Cardiac fibroblast (primary cell): ENCODE results near the gene MAN2B2.

Experiments used
- DNase-seq, 2 donors: peaks; one replicate each; pipeline versions ENCODE4 v3.0.0 to v3.0.0-alpha.2; 2010; ENCODE audit warnings: low read depth in 2 of 2
- H3K4me3 ChIP-seq, 2 donors: replicated peaks in 1 of 2; 1 replicate in 1 of 2; 2 replicates in 1 of 2; pipeline ENCODE4 v1.5.1; 2011; ENCODE audit warnings: low read depth in 2 of 2, low read length in 2 of 2, mild to moderate bottlenecking in 2 of 2, moderate library complexity in 1 of 2
- CTCF ChIP-seq: IDR thresholded peaks from one replicate; pipeline ENCODE4 v1.5.1; 2011; ENCODE audit warnings: low read depth, mild to moderate bottlenecking, low read length, inconsistent platforms

Gene MAN2B2

GRCh38 chr4:6605605-6606004 lies 30.6 kb downstream of the MAN2B2 start:
- DNase-seq: no peak
- H3K4me3 ChIP-seq: no peak overlapping the region
- no peak for TF ChIP-seq CTCF

GRCh38 chr4:6606465-6607235 lies 31.7 kb downstream of the MAN2B2 start:
- TF ChIP-seq CTCF: no peak
- no peak overlapping the region for H3K4me3 ChIP-seq
- no peak for DNase-seq

GRCh38 chr4:6607368-6608055 lies 32.5 kb downstream of the MAN2B2 start:
- DNase-seq: no peak
- no peak for TF ChIP-seq CTCF
- H3K4me3 ChIP-seq: no peak overlapping the region

GRCh38 chr4:6608758-6609414 lies 33.9 kb downstream of the MAN2B2 start:
- H3K4me3 ChIP-seq: no peak overlapping the region
- DNase-seq: no peak
- no peak for TF ChIP-seq CTCF

GRCh38 chr4:6609415-6610079 lies 34.6 kb downstream of the MAN2B2 start:
- no peak for TF ChIP-seq CTCF
- no peak for DNase-seq
- H3K4me3 ChIP-seq: no peak overlapping the region

GRCh38 chr4:6610856-6611430 lies 36.0 kb downstream of the MAN2B2 start:
- no peak overlapping the region for H3K4me3 ChIP-seq
- DNase-seq: no peak
- TF ChIP-seq CTCF: no peak
